HL-60 (cell line): Measurements from ENCODE around the gene USP14.

Source experiments
- DNase-seq, 2 experiments: peaks; one replicate each; pipeline ENCODE4 v3.0.0-alpha.2; 2010 to 2020; ENCODE audit warnings: low read depth in 1 of 2, low spot score in 1 of 2
- H3K27ac ChIP-seq: fragments of 250-450 bp; sonication (Bioruptor Pico); replicated peaks from 2 replicates; pipeline ENCODE4 v1.5.1; 2020; ENCODE audit warnings: mild to moderate bottlenecking, moderate library complexity
- H3K27me3 ChIP-seq: fragments of 250-450 bp; sonication (Bioruptor Pico); 2 replicates; pipeline ENCODE4 v1.5.1; 2021; ENCODE audit warnings: mild to moderate bottlenecking, moderate library complexity; ENCODE audit not compliant: insufficient read depth, poor library complexity, severe bottlenecking
- H3K4me3 ChIP-seq: replicated peaks from 2 replicates; pipeline ENCODE4 v1.5.1; 2011; ENCODE audit warnings: mild to moderate bottlenecking, control low read depth, low read length; ENCODE audit not compliant: insufficient read depth
- GABPA ChIP-seq: IDR thresholded peaks from 2 replicates; pipeline ENCODE4 v1.6.1; 2012; ENCODE audit warnings: low read depth
- POLR2AphosphoS5 ChIP-seq: IDR thresholded peaks from 2 replicates; pipeline ENCODE4 v1.6.1; 2012; ENCODE audit warnings: low read depth
- SPI1 ChIP-seq: IDR thresholded peaks from 2 replicates; pipeline ENCODE4 v1.6.1; 2012; ENCODE audit warnings: low read depth, mild to moderate bottlenecking, borderline replicate concordance
- TF ChIP-seq, protein P1 (sequence below): IDR thresholded peaks from 2 replicates; pipeline ENCODE4 v1.6.1; 2012; ENCODE audit warnings: low read depth; ENCODE audit not compliant: insufficient replicate concordance
- TF ChIP-seq, protein P2 (sequence below): IDR thresholded peaks from one replicate; pipeline ENCODE4 v1.5.1; 2011; ENCODE audit warnings: low read length, control low read depth, inconsistent platforms; ENCODE audit not compliant: insufficient read depth

Gene USP14

DNA sequence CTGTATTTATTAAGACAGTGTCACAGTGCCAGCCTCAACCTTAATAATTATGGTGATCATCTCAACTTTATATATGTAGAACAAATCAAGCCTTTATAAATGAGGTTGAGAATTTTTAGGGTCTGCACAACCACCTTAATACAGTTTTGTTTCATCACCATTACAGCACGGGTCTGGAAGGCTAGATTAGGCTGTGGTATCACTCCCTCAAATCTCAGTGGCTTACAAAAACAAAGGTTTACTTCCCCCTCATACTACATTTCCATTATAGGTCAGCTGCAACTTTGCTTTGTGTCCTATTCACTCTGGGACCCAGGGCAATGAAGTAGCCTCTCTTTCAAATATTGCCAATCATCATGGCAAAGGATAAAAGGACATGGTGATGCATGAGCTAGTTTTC is 23.3 kb upstream of the USP14 start:
- no peak for DNase-seq
- Histone ChIP-seq H3K27ac (no peak overlapping the region), H3K4me3 (no peak overlapping the region), H3K27me3 (no peaks in the 10 kb centered on the region)
- TF ChIP-seq SPI1 (no peak), POLR2AphosphoS5 (no peak), GABPA (no peak)
- TF ChIP-seq, protein P1, sequence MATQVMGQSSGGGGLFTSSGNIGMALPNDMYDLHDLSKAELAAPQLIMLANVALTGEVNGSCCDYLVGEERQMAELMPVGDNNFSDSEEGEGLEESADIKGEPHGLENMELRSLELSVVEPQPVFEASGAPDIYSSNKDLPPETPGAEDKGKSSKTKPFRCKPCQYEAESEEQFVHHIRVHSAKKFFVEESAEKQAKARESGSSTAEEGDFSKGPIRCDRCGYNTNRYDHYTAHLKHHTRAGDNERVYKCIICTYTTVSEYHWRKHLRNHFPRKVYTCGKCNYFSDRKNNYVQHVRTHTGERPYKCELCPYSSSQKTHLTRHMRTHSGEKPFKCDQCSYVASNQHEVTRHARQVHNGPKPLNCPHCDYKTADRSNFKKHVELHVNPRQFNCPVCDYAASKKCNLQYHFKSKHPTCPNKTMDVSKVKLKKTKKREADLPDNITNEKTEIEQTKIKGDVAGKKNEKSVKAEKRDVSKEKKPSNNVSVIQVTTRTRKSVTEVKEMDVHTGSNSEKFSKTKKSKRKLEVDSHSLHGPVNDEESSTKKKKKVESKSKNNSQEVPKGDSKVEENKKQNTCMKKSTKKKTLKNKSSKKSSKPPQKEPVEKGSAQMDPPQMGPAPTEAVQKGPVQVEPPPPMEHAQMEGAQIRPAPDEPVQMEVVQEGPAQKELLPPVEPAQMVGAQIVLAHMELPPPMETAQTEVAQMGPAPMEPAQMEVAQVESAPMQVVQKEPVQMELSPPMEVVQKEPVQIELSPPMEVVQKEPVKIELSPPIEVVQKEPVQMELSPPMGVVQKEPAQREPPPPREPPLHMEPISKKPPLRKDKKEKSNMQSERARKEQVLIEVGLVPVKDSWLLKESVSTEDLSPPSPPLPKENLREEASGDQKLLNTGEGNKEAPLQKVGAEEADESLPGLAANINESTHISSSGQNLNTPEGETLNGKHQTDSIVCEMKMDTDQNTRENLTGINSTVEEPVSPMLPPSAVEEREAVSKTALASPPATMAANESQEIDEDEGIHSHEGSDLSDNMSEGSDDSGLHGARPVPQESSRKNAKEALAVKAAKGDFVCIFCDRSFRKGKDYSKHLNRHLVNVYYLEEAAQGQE, result no peak
- TF ChIP-seq, protein P2, sequence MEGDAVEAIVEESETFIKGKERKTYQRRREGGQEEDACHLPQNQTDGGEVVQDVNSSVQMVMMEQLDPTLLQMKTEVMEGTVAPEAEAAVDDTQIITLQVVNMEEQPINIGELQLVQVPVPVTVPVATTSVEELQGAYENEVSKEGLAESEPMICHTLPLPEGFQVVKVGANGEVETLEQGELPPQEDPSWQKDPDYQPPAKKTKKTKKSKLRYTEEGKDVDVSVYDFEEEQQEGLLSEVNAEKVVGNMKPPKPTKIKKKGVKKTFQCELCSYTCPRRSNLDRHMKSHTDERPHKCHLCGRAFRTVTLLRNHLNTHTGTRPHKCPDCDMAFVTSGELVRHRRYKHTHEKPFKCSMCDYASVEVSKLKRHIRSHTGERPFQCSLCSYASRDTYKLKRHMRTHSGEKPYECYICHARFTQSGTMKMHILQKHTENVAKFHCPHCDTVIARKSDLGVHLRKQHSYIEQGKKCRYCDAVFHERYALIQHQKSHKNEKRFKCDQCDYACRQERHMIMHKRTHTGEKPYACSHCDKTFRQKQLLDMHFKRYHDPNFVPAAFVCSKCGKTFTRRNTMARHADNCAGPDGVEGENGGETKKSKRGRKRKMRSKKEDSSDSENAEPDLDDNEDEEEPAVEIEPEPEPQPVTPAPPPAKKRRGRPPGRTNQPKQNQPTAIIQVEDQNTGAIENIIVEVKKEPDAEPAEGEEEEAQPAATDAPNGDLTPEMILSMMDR, result no peak

DNA sequence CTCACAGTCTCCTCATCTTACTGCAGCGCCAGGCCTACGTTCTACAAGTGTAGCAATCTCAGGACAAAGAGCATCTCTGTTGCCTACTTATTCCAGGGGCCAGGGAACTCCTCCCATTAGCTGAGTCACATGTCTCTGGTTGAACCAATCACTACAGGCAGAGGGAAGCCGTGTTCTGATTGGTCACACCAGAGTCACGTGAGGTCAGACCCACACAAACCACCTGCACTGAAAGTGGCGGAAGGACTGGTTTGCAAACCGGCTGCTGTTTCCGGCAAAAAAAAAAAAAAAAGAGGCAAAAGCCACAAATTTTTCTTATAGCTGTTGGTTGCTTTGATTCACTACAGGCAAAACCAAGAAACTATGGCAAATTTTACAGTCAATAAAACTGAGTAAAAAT is 21.9 kb upstream of the USP14 start:
- Histone ChIP-seq H3K27me3 (no peaks in the 10 kb centered on the region), H3K27ac (no peak overlapping the region), H3K4me3 (no peak overlapping the region)
- peak in 1 of 2 experiments; percentile 31 for DNase-seq
- TF ChIP-seq, protein P1, result no peak
- TF ChIP-seq, protein P2, result no peak
- TF ChIP-seq POLR2AphosphoS5 (no peak), GABPA (no peak), SPI1 (no peak)

DNA sequence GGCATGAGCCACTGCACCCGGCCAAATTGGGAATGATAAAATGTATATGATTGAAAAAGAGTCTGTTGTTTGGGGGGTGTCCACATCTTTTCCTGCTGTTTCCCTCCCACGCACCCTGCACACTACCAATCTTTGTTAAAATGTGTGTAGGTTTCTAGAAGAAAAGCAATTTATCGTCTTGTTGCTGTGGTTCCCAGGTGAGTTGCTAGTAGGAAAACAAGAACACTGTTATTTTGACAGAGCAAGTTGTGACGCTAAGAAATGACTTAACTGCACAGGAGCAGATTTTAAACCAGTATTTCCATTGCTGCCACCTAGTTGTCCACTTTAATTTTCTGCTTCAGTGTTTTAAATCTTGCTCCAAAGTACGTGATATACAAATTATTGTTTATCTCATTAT is 21.0 kb upstream of the USP14 start:
- H3K27ac ChIP-seq, result no peak overlapping the region
- DNase-seq, result no peak
- no peaks in the 10 kb centered on the region for H3K27me3 ChIP-seq
- TF ChIP-seq SPI1 (no peak), POLR2AphosphoS5 (no peak), GABPA (no peak)
- TF ChIP-seq, protein P1, result no peak
- TF ChIP-seq, protein P2, result no peak
- H3K4me3 ChIP-seq, result no peak overlapping the region
